ENCODE data around the gene FOXP1. TPM values are rescaled to one million over a fixed set of nuclear protein-coding genes. Genes with fewer than 3 reads are reported as not detected.

The FOXP1 gene
- total and polyA plus RNA-seq, 9 of the 15 experiments (the other 6 are each of a cell fraction or from before 2014, with no cell fraction given), result 7.7 to 34.5 (median 13.7) TPM

GRCh38 chr3:71122641-71123040 lies 460.9 kb downstream of the FOXP1 start:
- Histone ChIP-seq H3K4me3 (no peak overlapping the region), H3K9me3 (replicated peaks; ENCODE audit: control insufficient read depth, insufficient read depth, low read depth, low read length) (no peaks in the 10 kb centered on the region), H3K79me2 (ENCODE audit: control insufficient read depth, insufficient read depth, low read length) (peaks cover 33% of the 10 kb centered on the region), H3K36me3 (ENCODE audit: control insufficient read depth, insufficient read depth, low read length) (no peaks in the 10 kb centered on the region), H2AFZ (ENCODE audit: low read depth, low read length) (no peak overlapping the region), H3K27me3 (ENCODE audit: control insufficient read depth in 2 of 2, insufficient read depth in 2 of 2, low read length in 2 of 2) (no peaks in the 10 kb centered on the region), H3K9me1 (ENCODE audit: control insufficient read depth, insufficient read depth, low read length) (no peaks in the 10 kb centered on the region), H3K9ac (ENCODE audit: insufficient read depth in 1 of 2, low read depth in 2 of 2, low read length in 2 of 2) (no peak overlapping the region), H3K4me2 (ENCODE audit: insufficient read depth, low read length) (no peak overlapping the region), H4K20me1 (replicated peaks; ENCODE audit: control insufficient read depth, insufficient read depth, low read length) (no peaks in the 10 kb centered on the region), H3K27ac (ENCODE audit: extremely low read depth, low read depth, low read length) (no peak overlapping the region), H3K4me1 (replicated peaks in 1 of 2; ENCODE audit: control insufficient read depth in 2 of 2, insufficient read depth in 2 of 2, low read length in 2 of 2) (peaks cover 0 to 3% of the 10 kb centered on the region in 2 experiments; a peak in 1 of 5 replicates)
- ChIA-PET POLR2A (no interaction called here), CTCF (ENCODE audit: low intra/inter-chr PET ratio) (no interaction called here)
- in situ Hi-C loops (cut with MboI) (no loop called here), intact Hi-C loops (cut with micrococcal nuclease) (no loop called here)
- no TSS peak for BruUV-seq (replicated peaks)
- FAIRE-seq, result no peak
- no peak for DNase-seq (ENCODE audit: extremely low read depth in 1 of 4, low spot score in 3 of 4)
- 67% methylated on average over 4 of the region's 4 CpGs for WGBS (ENCODE audit: insufficient coverage, low coverage, missing lambda C conversion rate)
- no peak for ATAC-seq
- TF ChIP-seq, protein P1, sequence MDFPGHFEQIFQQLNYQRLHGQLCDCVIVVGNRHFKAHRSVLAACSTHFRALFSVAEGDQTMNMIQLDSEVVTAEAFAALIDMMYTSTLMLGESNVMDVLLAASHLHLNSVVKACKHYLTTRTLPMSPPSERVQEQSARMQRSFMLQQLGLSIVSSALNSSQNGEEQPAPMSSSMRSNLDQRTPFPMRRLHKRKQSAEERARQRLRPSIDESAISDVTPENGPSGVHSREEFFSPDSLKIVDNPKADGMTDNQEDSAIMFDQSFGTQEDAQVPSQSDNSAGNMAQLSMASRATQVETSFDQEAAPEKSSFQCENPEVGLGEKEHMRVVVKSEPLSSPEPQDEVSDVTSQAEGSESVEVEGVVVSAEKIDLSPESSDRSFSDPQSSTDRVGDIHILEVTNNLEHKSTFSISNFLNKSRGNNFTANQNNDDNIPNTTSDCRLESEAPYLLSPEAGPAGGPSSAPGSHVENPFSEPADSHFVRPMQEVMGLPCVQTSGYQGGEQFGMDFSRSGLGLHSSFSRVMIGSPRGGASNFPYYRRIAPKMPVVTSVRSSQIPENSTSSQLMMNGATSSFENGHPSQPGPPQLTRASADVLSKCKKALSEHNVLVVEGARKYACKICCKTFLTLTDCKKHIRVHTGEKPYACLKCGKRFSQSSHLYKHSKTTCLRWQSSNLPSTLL (IDR thresholded peaks at IDR 0.05), result no peak
- TF ChIP-seq SFPQ (IDR thresholded peaks at IDR 0.05; ENCODE audit: low read depth, low read length) (no peak), VEZF1 (CRISPR knock-in tag; IDR thresholded peaks at IDR 0.05) (no peak), ZNF407 (IDR thresholded peaks at IDR 0.05; ENCODE audit: low read depth) (no peak), HNRNPLL (IDR thresholded peaks at IDR 0.05; ENCODE audit: low read depth, low read length, poor library complexity, severe bottlenecking) (no peak), MAZ (CRISPR knock-in tag; conservative IDR thresholded peaks at IDR 0.05 in 1 of 2, IDR thresholded peaks at IDR 0.05 in 1 of 2) (no peak), MTA1 (IDR thresholded peaks at IDR 0.05; ENCODE audit: borderline replicate concordance) (no peak), SRSF3 (IDR thresholded peaks at IDR 0.05; ENCODE audit: insufficient read depth, low read length) (no peak)
